NCI-H2171 (cell line): ENCODE measurements around the gene JMY.

Source experiments
- DNase-seq: peaks from one replicate; lab custom pipeline; 2025; lab: John Stamatoyannopoulos, UW

JMY gene

DNA sequence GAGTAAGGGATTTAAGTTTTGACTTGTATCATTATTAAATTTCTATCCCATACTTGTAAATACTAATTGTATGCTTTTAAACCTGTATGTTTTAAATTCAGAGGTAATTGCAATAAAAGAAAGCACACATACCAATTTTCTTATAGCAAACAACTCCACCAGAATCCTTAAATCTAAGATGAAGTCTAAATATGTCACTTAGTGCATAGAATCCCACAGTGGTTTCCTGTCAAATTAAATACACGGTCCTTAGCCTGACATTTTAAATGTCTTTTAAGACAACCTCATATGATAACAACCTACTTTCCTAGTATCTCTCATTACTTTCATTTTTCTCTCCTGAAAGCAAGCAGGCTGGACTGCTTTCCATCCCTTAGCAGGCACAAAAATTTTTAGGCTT lies 52.0 kb downstream of the JMY start:
- no peak for DNase-seq

DNA sequence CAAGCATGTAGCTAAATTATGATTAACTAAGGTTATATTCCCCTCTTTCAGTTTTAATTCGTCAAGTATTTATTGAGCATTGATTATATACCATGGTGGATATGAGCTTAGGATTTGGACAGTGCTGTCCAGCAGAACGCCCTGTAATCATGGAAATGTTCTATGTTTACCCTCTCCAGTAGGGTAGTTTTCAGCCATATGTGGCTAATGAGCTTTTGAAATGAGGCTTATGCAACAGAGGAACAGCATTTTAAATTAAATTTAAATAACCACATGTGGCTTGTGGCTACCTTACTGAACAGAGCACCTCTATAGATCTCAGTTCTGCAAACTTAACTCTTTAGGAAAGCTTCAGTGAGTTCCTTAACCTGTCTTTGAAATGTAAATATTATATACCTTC lies 59.1 kb downstream of the JMY start:
- no peak for DNase-seq

DNA sequence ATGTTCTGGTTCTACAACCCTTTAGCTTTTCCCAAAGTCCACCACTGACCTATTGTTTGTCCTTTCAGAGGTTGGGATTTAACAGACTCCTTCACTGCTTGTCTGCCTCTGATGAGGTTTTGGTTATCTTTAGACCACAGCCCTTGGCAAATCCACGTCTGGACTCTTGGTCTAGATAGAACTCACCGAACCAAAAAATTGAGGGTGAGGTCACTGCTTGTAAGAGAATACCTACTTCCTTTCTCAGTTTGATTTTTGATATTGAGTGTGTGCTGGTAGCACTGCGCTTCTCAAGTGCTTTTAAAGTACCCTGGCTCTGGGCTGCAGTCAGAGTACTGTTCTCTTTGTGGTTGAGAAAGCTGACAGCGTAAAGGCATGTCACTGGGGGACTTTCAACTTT lies 61.7 kb downstream of the JMY start:
- no peak for DNase-seq

DNA sequence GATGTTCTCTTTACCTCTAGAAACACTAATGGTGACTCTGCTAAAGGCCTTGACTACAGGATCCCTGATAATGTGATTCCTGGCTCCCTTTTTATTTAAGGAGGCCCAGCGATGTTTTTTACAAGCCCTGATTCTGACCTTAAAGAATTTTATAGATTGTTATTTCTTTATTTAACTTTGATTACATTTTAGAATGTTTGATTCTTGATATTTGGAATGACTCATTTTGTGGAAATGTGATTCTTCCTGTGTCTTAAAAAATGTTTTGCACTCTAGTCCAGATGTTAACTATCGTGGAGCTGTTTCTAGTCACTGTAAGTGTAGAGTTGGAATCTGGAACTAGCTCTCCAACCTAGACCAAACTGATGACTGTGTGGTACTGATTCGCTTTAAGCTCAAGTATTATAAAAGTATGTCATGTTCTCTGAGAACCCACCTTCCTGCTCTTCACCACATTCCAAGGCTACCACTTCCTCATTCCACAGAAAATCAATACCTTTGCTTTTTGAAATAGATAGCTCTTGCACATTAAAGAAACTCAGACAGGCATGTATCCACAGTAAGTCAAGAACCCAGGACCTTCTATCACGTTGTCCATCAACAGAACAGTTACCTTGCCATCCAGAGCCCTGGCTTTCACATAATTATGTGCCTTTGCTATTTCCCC lies 65.2 kb downstream of the JMY start:
- no peak for DNase-seq

DNA sequence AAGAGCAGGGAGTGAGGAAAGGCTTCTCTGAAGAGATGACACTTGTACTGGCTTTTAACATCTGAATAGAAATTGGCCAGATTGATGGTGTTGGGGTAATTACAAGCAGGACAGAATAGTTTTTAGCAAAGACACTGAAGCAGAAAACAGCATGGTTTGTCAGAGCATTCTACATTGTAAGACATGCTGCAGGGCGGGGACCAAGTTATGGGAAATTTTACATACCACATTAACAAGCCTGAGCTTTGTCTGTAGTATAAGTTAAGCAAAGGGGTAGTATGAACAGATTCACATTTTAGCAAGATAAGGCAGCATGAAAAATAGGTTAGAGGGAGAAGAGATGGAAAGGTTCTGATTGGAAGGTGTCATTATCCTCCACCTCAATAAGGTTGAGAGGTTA lies 66.5 kb downstream of the JMY start:
- DNase-seq, result no peak

DNA sequence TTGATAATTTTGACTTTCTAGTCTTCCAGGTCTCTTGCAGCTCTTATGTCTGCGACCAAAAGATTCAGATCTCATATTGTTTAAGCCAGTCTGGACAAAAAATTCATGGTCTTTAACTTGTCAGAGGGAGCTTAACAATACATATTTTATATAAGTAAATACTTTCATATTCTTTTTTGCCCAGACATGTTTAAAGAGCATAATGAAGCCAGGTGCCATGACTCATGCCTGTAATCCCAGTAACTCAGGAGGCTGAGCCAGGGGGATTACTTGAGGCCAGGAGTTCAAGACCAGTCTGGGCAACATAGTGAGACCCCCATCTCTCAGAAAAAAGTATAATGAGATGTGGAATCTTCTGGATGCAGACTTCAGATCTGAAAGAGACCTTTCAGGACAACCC lies 69.8 kb downstream of the JMY start:
- DNase-seq, result no peak

DNA sequence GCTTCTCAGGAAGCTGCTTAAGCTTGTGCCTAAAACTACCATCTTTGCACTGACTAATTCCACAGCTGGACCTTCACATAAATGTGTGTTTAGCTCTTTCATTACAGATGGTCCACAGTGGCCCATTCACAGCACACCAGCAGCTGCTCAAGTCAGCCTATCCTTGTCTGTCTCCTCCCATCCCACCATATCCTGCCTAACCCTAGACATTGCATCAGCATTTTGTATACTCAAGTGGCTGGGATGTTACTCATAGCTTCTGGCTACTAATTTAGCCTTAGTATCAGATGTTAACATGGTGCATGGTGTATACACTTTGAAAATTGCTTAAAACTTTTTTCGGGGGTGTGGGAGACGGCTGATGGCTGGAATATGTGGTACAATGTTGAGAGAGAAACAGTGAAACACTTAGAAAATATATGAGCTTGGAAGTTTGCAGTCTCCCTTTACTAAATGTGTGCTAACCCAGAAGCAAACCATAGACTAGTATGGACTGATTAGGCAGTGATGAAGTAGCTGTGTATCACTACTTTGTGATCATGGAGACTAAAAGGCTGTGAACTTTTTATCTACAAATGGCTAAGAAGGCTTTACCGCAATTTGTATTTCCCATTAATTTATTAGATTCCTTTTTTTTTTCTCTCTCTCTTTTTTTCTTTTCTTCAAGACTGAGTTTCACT lies 83.1 kb downstream of the JMY start:
- no peak for DNase-seq

DNA sequence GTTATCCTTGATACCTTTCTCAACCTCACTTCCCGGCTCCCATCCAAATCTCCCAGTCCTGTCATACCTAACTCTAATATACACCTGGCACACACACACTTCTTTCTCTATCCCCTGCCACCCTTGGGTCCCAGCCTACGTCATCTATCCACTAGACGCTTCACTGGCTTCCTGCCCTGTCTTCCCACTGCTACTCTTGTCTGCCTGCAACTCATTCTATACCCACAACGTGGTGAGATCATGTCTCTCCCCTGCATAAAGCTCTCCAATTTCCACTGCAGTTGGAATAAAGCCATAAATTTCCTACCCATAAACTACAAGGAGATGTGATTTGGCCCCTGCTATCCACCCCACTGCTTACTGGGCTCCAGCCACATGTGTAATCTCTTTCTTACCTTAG lies 93.5 kb downstream of the JMY start:
- no peak for DNase-seq

DNA sequence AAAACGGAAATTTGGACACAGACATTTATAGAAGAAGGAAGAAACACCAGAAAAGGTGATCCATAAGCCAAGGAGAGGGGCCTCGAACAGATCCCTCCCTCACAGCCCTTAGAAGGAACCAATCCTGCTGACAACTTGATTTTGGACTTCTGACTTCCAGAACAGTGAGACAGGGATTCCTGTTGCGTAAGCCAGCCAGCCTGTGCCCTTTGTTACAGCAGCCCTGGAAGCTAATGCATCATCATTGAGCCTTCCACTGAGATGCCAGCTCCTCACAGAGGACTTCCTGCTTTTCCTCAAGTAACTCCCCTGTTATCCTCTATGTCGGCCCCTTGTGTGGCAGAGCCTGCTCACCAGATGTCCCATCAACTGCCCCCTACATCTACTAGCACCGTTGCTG lies 94.1 kb downstream of the JMY start:
- DNase-seq, result no peak

DNA sequence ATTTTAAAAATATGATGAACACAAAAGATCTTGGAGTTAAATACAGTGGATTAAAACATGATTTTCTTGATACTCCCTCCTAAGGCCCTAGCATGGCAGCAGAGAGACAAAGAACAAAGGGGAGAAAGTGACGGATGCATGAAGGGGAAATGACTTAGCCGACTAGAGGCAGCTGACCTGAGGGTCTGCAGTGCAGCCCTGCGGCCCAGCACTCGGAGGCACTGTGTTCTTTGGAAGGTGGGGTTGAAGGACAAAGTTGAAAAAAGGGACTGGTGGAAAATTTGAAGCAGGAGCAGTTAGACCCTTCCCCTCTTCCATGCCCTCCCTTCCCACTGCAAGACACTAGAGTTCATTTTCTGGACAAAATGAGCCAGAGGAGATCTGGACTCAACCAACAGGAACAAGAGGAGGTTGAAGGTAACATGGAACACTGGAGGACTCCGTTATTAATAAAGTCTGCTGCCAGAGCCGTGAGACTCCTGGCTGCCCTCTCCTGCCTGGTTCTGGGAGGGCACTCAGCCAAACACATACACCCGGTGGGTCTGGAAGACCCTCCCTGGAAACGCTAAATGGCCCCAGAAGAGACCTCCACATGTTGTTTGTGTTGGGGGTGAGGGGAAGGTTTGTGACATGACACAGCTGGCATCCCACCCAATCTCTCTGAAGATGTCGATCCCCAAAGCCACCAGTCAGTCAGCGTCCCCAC lies 98.1 kb downstream of the JMY start:
- DNase-seq, result no peak

DNA sequence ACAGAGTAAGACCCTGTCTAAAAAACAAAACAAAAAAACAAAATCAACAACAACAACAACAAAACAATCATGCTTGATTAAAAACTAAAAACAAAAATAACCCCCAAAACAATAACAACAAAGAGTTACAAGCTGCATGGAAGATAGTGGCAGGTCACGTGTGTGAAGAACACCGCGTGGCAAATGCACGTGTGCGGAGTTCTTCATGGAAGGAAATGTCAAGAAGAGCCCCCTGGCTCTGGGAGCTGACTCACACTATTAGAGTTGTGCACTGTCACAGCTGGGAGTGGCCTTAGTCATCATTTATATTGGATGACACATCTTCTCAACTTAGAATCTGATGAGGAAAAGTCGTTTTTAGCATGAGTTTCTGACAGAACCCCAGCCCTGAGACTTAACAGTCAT lies 110.5 kb downstream of the JMY start:
- DNase-seq, result no peak

DNA sequence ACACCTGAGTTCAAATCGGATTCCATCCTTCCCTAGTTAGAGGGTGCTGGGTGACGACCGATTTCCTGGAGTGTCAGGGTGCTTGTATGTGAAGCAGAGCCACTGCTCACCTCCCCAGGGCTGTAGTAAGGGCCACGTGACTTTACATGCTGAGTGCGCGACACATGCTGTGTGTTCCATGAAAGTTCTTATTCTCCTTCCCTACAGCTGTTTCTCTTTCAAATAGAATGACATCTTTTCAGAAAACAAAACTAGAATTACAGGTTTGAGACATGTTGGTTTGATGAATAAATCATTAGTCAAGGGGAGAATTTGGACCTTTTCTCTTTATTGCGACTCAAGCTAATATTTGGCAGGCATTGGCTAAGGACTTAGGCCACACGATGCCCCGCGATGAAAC lies 113.1 kb downstream of the JMY start:
- no peak for DNase-seq

DNA sequence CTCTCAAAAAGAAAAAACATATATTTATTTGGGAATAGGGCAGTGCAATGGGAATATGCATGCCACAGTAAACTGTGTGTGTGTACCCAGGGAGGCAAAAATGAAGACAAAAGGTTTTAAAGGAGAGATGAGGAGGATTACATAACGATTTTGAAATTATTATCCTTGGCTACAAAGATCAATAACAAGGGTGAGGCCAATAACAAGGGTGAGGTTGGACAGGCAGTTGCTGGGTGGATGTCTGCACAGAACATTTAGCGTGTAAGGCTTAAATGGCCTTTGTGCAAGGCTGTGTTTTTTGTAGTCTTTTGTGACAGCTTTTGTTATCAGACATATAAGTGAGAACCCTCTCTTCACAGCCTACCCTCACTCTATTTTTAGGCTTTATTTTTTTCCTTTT lies 114.0 kb downstream of the JMY start:
- no peak for DNase-seq

DNA sequence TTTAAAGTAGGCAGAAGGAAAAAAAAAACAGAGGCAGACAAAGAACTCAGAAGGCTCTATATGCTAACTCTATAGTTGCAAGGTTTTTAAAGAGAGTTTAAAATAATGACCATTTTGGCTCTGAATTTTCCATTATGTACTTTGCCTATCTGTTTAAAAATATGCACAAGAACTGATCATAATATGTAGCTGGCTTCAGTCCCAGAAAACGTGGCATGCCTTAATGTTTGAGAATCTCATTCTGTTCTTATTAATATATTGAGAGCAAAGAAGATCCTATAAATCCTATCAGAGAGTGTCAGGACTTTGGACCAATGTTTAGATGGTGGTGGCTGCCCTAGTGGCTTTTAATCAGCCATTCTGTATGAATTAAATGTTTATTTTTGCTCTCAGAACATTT lies 121.5 kb downstream of the JMY start:
- DNase-seq, result no peak
